IMR-90 (cell line): Measurements from ENCODE around the gene ALCAM. TPM values are rescaled to one million over a fixed set of nuclear protein-coding genes. Genes with fewer than 3 reads are reported as not detected.

Source experiments
- ATAC-seq: fragments of 200-7000 bp; cut with Tn5 transposase; 2 replicates; pipeline ENCODE4 v1.9.1; 2020; ENCODE audit warnings: low read depth, mild to moderate bottlenecking, moderate library complexity
- BruUV-seq: library from RNA; stranded (reverse); fragments of 400-500 nt; replicated peaks from 2 replicates; lab custom pipeline; 2021; lab: Mats Ljungman, UMichigan
- CTCF ChIA-PET: fragments of 300-600 bp; formaldehyde crosslinking; extraction: SDS; loops from one replicate; lab custom pipeline; 2021; ENCODE audit warnings: antibody characterized with exemption; lab: Yijun Ruan, JAX
- POLR2A ChIA-PET: fragments of 300-600 bp; sonication (Branson Sonifier 250); formaldehyde crosslinking; loops from one replicate; lab custom pipeline; 2022; ENCODE audit warnings: antibody characterized with exemption; ENCODE audit not compliant: unreplicated experiment; lab: Charles Lee
- DNase-seq: peaks from one replicate; pipeline ENCODE4 v3.0.0; 2013
- H2AFZ ChIP-seq: replicated peaks from 2 replicates; pipeline ENCODE3; 2013; ENCODE audit warnings: low read length, mild to moderate bottlenecking; ENCODE audit not compliant: poor library complexity
- H2AK5ac ChIP-seq: 2 replicates; pipeline ENCODE4 v1.6.1; 2013; ENCODE audit warnings: low read depth, low read length, inconsistent platforms
- H2AK9ac ChIP-seq: replicated peaks from 2 replicates; pipeline ENCODE3; 2013; ENCODE audit warnings: mild to moderate bottlenecking, low read depth, low read length, moderate library complexity; ENCODE audit not compliant: poor library complexity
- H2BK120ac ChIP-seq: 2 replicates; pipeline ENCODE4 v1.6.1; 2013; ENCODE audit warnings: low read depth, low read length, inconsistent platforms
- H2BK15ac ChIP-seq: 3 replicates; pipeline ENCODE4 v1.6.1; 2013; ENCODE audit warnings: low read depth, low read length, inconsistent platforms
- H2BK20ac ChIP-seq: 2 replicates; pipeline ENCODE4 v1.6.1; 2013; ENCODE audit warnings: low read depth, mild to moderate bottlenecking, inconsistent platforms, low read length, moderate library complexity
- H2BK5ac ChIP-seq: 2 replicates; pipeline ENCODE4 v1.6.1; 2013; ENCODE audit warnings: mild to moderate bottlenecking, low read depth, low read length, inconsistent platforms; ENCODE audit not compliant: poor library complexity, severe bottlenecking
- H3K14ac ChIP-seq: replicated peaks from 2 replicates; pipeline ENCODE4 v1.6.1; 2013; ENCODE audit warnings: low read depth, low read length, inconsistent platforms
- H3K18ac ChIP-seq: 2 replicates; pipeline ENCODE4 v1.6.1; 2013; ENCODE audit warnings: low read depth, low read length, control low read depth
- H3K23ac ChIP-seq: 2 replicates; pipeline ENCODE4 v1.6.1; 2013; ENCODE audit warnings: low read depth, low read length, inconsistent platforms
- H3K27ac ChIP-seq: 2 replicates; pipeline ENCODE4 v1.5.1; 2013; ENCODE audit warnings: mild to moderate bottlenecking, control low read depth, low read length; ENCODE audit not compliant: insufficient read depth
- H3K27me3 ChIP-seq: 2 replicates; pipeline ENCODE4 v1.6.1; 2013; ENCODE audit warnings: low read length; ENCODE audit not compliant: control insufficient read depth, insufficient read depth
- H3K36me3 ChIP-seq: 2 replicates; pipeline ENCODE4 v1.6.1; 2013; ENCODE audit warnings: low read length, mixed read lengths; ENCODE audit not compliant: control insufficient read depth, insufficient read depth
- H3K4ac ChIP-seq: 2 replicates; pipeline ENCODE4 v1.6.1; 2013; ENCODE audit warnings: low read depth, low read length, inconsistent platforms
- H3K4me1 ChIP-seq: 2 replicates; pipeline ENCODE4 v1.6.1; 2013; ENCODE audit warnings: low read length, mixed read lengths; ENCODE audit not compliant: control insufficient read depth, insufficient read depth
- H3K4me2 ChIP-seq: 2 replicates; pipeline ENCODE4 v1.6.1; 2013; ENCODE audit warnings: low read depth, mild to moderate bottlenecking, control low read depth, low read length, moderate library complexity
- H3K4me3 ChIP-seq: 2 replicates; pipeline ENCODE4 v1.5.1; 2013; ENCODE audit warnings: low read depth, mild to moderate bottlenecking, control low read depth, low read length, moderate library complexity; ENCODE audit not compliant: insufficient read depth
- H3K56ac ChIP-seq: 2 replicates; pipeline ENCODE4 v1.6.1; 2013; ENCODE audit warnings: low read length, inconsistent platforms; ENCODE audit not compliant: insufficient read depth; ENCODE audit errors: extremely low read depth
- H3K79me1 ChIP-seq, 2 experiments: 2 replicates each; pipeline ENCODE4 v1.6.1; 2013; ENCODE audit warnings: low read length in 2 of 2, inconsistent platforms in 1 of 2, low read depth in 1 of 2
- H3K9ac ChIP-seq: 2 replicates; pipeline ENCODE4 v1.6.1; 2013; ENCODE audit warnings: low read depth, low read length, control low read depth
- H3K9me1 ChIP-seq: 2 replicates; pipeline ENCODE4 v1.6.1; 2013; ENCODE audit warnings: low read length, inconsistent platforms; ENCODE audit not compliant: insufficient read depth
- H3K9me3 ChIP-seq: 2 replicates; pipeline ENCODE4 v1.6.1; 2013; ENCODE audit warnings: low read length; ENCODE audit not compliant: control insufficient read depth, insufficient read depth
- H4K20me1 ChIP-seq: 2 replicates; pipeline ENCODE4 v1.6.1; 2013; ENCODE audit warnings: low read length, inconsistent platforms; ENCODE audit not compliant: insufficient read depth
- H4K5ac ChIP-seq: 2 replicates; pipeline ENCODE4 v1.6.1; 2013; ENCODE audit warnings: mild to moderate bottlenecking, low read depth, low read length, control low read depth
- H4K8ac ChIP-seq, 2 experiments: 2 replicates each; pipeline ENCODE4 v1.6.1; 2013; ENCODE audit warnings: low read depth in 2 of 2, low read length in 2 of 2, control low read depth in 1 of 2, inconsistent platforms in 1 of 2
- H4K91ac ChIP-seq: 2 replicates; pipeline ENCODE4 v1.6.1; 2013; ENCODE audit warnings: low read depth, low read length, inconsistent platforms; ENCODE audit not compliant: insufficient read depth
- CHD1 ChIP-seq: IDR thresholded peaks from 2 replicates; pipeline ENCODE4 v1.6.1; 2012; ENCODE audit warnings: low read depth, low read length, improper control_type of control experiment
- CTCF ChIP-seq: conservative IDR thresholded peaks from 2 replicates; pipeline ENCODE4 v1.5.1; 2012; ENCODE audit warnings: mild to moderate bottlenecking, low read depth, low read length, improper control_type of control experiment
- MAFK ChIP-seq: IDR thresholded peaks from 2 replicates; pipeline ENCODE4 v1.6.1; 2012; ENCODE audit warnings: low read depth, low read length, improper control_type of control experiment
- RAD21 ChIP-seq: IDR thresholded peaks from 2 replicates; pipeline ENCODE4 v1.6.1; 2012; ENCODE audit warnings: low read length, improper control_type of control experiment
- RCOR1 ChIP-seq: IDR thresholded peaks from 2 replicates; pipeline ENCODE4 v1.6.1; 2012; ENCODE audit warnings: mild to moderate bottlenecking, low read length, improper control_type of control experiment; ENCODE audit not compliant: insufficient replicate concordance
- WGBS, 2 experiments: methylation state at CpG; one replicate each; pipeline versions ENCODE4 v1.1.5 to v1.1.7; 2013; ENCODE audit warnings: missing lambda C conversion rate in 2 of 2; ENCODE audit not compliant: insufficient read length in 1 of 2; ENCODE audit errors: extremely low coverage in 2 of 2; 5-methylcytosine and 5-hydroxymethylcytosine counted together
- dilution Hi-C: fragments of 300-500 bp; cut with HindIII; formaldehyde crosslinking; loops from one replicate; pipeline ENCODE4 v1.14.3; 2018; ENCODE audit warnings: low sequenced_read_pairs; ENCODE audit not compliant: unreplicated experiment
- in situ Hi-C: fragments of 300-500 bp; cut with MboI; formaldehyde crosslinking; loops from 3 replicates; pipeline ENCODE4 v1.14.3; 2019; ENCODE audit warnings: low sequenced_read_pairs, inconsistent platforms, mixed read lengths
- intact Hi-C: fragments of 100-400 bp; cut with micrococcal nuclease; formaldehyde crosslinking; loops from 2 replicates; pipeline ENCODE4 v1.10.0; 2022
- polyA plus RNA-seq, 3 experiments: library from polyadenylated mRNA; depleted of rRNA; stranded (reverse); fragments of >200 nt; gene quantifications; 2 replicates each; pipeline ENCODE4 v1.2.3, GENCODE V29; 2012; ENCODE audit warnings: low replicate concordance in 1 of 3
- total RNA-seq: library from RNA; depleted of rRNA; stranded (reverse); fragments of >200 nt; gene quantifications from 2 replicates; pipeline ENCODE4 v1.2.3, GENCODE V29; 2012
- TF ChIP-seq, protein P1 (sequence below): fragments of 150-350 bp; IDR thresholded peaks from 2 replicates; pipeline ENCODE4 v1.6.1; 2016; ENCODE audit warnings: low read depth, mild to moderate bottlenecking, low read length, moderate library complexity, borderline replicate concordance

The ALCAM gene
- total and polyA plus RNA-seq, 2 of the 4 experiments (the other 2 are of a cell fraction), result 117 to 423 TPM

GRCh38 chr3:105582015-105582414, 215.3 kb downstream of the ALCAM start:
- H4K8ac ChIP-seq, result no peak overlapping the region
- no CpG with 5 or more reads among the region's 6 CpGs for WGBS, 2 experiments
- H3K36me3 ChIP-seq, result no peaks in the 10 kb centered on the region
- no peak overlapping the region for H3K27ac ChIP-seq
- H3K4me3 ChIP-seq, result no peak overlapping the region
- H2AK9ac ChIP-seq, result no peak overlapping the region
- POLR2A ChIA-PET, result no interaction called here
- no peak overlapping the region for H3K18ac ChIP-seq
- TF ChIP-seq RCOR1 (no peak), CHD1 (no peak), MAFK (peak; percentile 55; the same call in 1 of the 2 replicates), CTCF (no peak), RAD21 (no peak)
- TF ChIP-seq, protein P1, sequence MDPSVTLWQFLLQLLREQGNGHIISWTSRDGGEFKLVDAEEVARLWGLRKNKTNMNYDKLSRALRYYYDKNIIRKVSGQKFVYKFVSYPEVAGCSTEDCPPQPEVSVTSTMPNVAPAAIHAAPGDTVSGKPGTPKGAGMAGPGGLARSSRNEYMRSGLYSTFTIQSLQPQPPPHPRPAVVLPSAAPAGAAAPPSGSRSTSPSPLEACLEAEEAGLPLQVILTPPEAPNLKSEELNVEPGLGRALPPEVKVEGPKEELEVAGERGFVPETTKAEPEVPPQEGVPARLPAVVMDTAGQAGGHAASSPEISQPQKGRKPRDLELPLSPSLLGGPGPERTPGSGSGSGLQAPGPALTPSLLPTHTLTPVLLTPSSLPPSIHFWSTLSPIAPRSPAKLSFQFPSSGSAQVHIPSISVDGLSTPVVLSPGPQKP, result no peak
- DNase-seq (no peak), ATAC-seq (no peak)
- no peak overlapping the region for H3K56ac ChIP-seq
- CTCF ChIA-PET, result no interaction called here
- in situ Hi-C loops, result no loop called here
- no peak overlapping the region for H2AFZ ChIP-seq
- no TSS peak for BruUV-seq
- H2AK5ac ChIP-seq, result no peak overlapping the region
- H4K20me1 ChIP-seq, result no peaks in the 10 kb centered on the region
- H3K4ac ChIP-seq, result no peak overlapping the region
- no peak overlapping the region for H2BK120ac ChIP-seq
- H3K9ac ChIP-seq, result no peak overlapping the region
- H4K5ac ChIP-seq, result no peak overlapping the region
- no peaks in the 10 kb centered on the region; the same call in 1 of the 2 replicates for H3K4me1 ChIP-seq
- H2BK5ac ChIP-seq, result no peak overlapping the region
- no peak overlapping the region for H4K91ac ChIP-seq
- no peak overlapping the region for H3K23ac ChIP-seq
- no peak overlapping the region for H2BK15ac ChIP-seq
- peaks cover 6% of the 10 kb centered on the region for H3K9me3 ChIP-seq
- H3K4me2 ChIP-seq, result no peak overlapping the region
- no peak overlapping the region for H2BK20ac ChIP-seq
- H3K14ac ChIP-seq, result no peak overlapping the region
- peaks cover 2% of the 10 kb centered on the region; the same call in 1 of the 2 replicates for H3K9me1 ChIP-seq
- intact Hi-C loops, result no loop called here
- no peaks in the 10 kb centered on the region for H3K27me3 ChIP-seq
- dilution Hi-C loops, result no loop called here
- no peaks in the 10 kb centered on the region for H3K79me1 ChIP-seq
